Left renal cortex interstitium (tissue), 4 donors: Measurements from ENCODE around the gene DHX8. TPM values are rescaled to one million over a fixed set of nuclear protein-coding genes. Genes with fewer than 3 reads are reported as not detected.
A peak's percentile ranks its signal among the peaks of the same experiment; 100 is the strongest.

Experiments used
- DNase-seq, 4 donors: peaks; one replicate each; pipeline ENCODE4 v3.0.0-alpha.2; 2013; ENCODE audit warnings: low read depth in 4 of 4, low spot score in 2 of 4, missing footprints in 1 of 4
- polyA plus RNA-seq, 4 donors: library from polyadenylated mRNA; unstranded; fragments of 120-200 nt; gene quantifications; one replicate each; pipeline ENCODE4 v1.2.1, GENCODE V29; 2013; ENCODE audit not compliant: insufficient read length in 4 of 4

DHX8 gene
- polyA plus RNA-seq, 4 donors = 39.7 to 49.0 (median 41.5) TPM

DNA sequence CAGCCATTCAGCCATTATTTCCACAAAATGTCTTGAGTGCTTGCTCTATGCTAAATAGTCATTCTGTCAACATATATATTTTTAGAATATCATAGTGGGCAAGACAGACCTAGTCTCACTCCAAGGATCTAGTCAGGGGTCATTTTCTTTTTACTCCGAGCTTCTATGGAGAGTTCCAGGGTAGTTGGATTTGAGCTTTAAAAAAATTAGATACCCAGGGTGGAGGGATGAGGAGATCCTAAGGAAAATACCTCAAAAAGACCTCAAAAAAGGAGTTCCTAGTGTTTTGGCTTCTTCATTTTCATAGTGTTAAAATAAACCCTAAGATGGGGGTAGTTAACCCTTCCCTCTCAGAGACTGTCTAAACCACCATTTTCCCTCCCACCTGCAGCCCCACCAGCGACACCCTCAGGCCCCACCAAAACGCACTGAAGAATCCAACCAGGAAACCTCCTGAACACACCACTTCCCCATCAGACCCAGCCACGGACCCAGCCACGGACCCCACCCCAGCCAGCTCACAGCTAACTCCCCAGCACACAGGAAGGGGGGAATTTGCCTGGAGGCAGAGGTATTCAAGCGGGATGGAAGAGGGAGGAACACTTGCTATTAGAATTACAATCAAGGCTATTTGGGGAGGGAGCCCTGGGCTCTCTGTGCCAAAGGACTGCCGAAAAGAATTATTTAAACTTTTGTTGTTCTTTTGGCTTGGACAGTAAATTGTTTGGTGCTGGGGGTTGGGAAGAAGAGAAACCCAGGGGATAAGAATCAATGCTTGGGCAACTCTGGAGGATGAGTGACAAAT lies 60.2 kb downstream of the DHX8 start:
- no peak for DNase-seq

GRCh38 chr17:43545383-43545632 lies 61.5 kb downstream of the DHX8 start:
- DNase-seq = no peak

DNA sequence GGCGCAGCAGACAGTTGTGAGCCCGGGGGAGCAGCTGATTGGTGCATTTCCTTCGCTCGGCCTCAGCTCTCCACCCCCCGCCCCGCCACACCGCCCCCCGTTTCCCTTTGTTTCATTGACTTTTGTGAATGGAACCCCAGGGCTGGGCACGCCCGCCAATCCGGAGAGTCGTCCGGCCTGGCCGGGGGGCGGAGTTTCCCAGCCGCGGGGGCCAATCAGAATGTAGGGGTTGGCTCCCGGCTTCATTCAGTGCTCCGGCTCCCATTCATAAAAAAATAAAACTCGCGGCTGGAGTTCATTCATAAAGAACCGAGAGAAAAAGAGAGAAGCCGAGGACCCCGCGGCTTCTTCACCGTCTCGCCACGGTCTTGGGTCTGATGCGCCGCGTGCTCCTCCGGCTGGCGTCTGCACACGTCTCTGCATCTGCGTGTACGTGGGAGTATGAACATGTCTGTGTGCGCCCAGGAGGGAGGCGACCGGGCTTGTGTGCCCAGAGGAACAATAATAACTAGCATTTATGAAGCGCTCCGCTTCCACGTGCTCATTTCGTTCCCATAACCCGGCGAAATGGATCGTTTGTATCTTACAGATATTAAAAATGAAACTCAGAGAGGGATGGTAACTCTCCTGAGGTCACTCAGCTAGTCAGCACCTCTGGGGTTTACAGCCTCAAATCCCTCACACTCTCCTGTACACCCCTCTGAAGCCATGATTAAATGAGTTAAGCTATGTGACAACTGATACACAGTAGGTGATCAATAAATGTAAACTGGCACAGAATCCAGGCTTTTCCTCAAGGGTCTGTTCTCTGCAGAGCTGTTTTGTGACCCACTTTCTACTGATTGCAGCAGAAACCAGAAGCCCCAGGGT lies 62.8 kb downstream of the DHX8 start, which contains the start of gene ETV4:
TSS of gene ETV4 (minus strand) at position 22 of the 870 bp plus-strand sequence. CDS start 723 bp downstream, outside the sequence.
- DNase-seq = peak in 3 of 4 donors; percentile 74 to 86 (median 83)

- DNase-seq = no peak
These were observed 63.4 kb downstream of the DHX8 start for GRCh38 chr17:43547189-43547550.

GRCh38 chr17:43547659-43548256 lies 64.0 kb downstream of the DHX8 start:
- DNase-seq = no peak

- DNase-seq = no peak
These were observed 65.1 kb downstream of the DHX8 start for GRCh38 chr17:43548689-43549379.

- no peak for DNase-seq
These were observed 65.7 kb downstream of the DHX8 start for GRCh38 chr17:43549496-43549895.

DNA sequence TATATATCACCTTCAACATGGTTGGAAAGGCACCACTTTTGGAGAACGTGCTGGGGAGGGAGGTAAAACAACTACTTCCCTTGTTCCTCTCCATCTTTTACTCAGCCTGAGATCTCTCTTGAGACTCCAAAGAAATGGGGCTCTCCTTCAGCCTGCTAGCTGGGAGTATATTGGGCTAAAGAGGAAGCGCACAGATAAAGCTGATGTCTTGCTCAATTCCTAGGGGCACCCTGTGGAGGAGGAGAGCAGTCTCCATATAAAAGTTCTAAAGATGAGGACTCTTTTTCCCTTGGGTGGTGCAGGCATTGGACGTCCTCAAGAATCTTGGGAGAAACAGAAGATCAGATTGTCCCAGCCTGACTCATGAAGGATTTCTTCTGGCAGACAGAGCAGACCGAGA lies 67.0 kb downstream of the DHX8 start:
- no peak for DNase-seq

- no peak for DNase-seq
These were observed 68.6 kb downstream of the DHX8 start for GRCh38 chr17:43552229-43552837.

GRCh38 chr17:43553573-43553972 lies 69.8 kb downstream of the DHX8 start:
- no peak for DNase-seq

DNA sequence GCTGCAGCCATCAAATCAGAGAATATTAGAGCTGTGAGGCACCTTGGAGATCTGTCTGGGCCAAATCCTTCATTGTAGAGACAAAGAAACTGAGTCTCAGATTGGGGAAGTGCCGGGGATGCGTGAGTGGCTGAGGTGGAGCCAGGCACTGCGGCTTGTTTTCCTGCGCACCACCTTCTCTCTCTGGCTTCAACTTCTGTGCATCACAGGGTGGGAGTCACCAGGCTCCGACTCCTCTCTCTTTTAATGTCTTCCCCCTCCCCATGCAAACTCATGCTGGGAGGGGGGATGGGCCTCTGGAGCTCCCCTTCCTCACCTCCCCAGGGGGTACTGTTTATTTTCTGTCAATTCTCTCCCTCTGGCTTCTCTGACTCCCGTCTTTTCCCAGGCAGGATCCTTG lies 71.1 kb downstream of the DHX8 start:
- no peak for DNase-seq

DNA sequence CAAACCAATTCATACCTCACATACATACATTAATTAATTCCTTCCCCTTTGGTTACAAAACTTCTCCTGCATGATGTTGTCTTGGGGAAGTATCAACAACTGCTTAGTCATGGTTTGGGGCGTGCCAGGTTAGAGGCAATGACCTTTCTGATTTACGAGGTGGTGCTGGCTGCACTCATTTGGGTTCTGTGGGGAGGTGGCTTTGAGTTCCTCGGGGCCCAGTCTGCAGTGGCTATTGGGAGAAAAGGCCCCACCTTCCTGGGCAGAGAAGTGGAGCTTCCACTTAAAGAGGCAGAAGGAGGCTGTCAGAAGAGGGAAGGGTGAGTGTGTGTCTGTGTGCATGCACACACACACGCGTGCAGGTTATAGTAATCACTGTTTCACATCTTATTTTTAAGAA lies 72.5 kb downstream of the DHX8 start:
- no peak for DNase-seq

DNA sequence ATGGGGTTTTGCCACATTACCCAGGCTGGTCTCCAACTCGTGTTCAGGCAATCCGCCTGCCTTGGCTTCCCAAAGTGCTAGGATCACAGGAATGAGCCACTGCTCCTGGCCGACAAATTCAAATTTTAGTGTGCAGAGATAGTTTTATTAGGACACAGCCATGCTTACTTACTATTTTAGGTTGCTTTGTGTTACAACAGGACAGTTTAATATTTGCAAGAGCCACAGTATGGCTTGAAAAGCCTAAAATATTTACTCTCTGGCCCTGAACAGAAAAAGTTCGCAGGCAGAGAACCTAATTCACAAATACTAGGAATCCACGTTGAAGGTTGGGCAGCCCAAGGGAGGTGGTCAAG lies 75.0 kb downstream of the DHX8 start:
- DNase-seq = no peak

DNA sequence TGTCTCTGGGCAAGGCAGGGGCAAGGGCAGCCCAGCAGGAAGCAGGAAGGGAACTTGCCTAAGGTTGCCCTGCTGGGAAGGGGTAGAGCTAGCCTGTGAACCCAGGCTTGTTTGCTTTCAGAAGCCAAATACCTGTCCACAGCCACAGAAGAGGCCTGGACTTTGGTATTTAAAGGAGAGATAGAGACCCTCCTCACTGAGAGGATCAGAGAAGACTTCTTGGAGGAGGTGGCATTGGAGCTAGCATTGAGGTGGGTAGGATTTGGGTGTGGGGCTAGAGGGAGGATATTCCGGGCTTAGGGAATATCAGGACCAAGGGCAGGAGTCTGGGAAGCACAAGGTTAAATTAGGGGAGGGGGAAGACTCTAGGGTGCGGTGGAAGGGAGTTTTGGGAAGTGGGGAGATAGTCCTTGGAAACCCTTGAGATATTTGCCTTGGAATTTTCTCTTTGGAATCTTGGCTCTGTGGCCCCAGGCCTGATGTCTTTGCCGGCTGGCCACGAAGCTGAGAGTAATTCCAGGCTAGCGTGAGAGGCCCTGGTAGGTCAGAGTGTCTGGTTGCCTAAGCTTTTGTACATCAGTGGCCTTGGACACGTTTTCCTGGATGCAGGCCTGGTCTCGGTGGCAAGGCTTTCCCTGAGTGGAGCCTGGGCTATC lies 75.5 kb downstream of the DHX8 start:
- no peak for DNase-seq

- no peak for DNase-seq
These were observed 77.0 kb downstream of the DHX8 start for GRCh38 chr17:43560461-43561427.

GRCh38 chr17:43562679-43563599 lies 79.2 kb downstream of the DHX8 start:
- no peak for DNase-seq

DNA sequence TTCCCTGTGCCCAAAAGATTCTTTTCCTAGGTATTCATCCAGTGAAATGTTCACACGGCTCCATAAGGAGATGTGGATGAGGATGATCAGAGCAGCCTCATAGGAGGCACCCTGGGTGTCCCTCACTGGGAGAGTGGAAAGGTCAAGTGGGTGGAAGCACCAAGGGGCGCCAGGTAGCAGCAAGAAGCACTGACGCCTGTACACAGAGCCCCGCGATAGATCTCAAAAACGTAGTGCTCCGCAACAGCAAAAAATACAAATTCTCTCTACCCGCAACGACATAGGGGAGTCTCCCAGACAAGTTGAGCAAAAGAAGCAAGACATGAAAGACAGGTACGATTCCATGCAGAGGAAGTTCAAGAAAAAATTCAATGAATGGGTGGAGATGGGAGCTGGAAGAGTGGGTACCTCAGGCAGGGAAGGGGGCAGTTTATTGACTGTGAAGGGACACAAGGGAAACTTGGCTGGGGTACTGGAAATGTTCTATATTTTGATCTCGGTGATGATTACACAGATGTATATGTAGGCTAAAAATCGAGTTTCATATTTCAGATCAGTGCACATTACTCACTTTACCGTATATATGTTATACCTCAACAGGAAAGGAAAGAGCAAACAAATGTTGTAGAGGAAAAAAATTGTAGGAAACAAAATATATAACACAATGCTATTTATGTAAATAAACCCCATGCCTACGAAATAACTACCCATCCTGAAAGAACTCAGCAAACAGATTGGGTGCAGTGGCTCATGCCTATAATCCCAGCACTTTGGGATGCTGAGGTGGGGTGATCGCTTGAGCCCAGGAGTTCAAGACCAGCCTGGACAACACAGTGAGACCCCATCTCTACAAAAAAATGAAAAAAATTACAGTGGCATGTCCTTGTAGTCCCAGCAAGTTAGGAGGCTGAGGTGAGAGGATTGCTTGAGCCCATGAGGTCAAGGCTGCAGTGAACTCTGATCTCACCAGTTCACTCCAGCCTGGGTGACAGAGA lies 80.1 kb downstream of the DHX8 start:
- DNase-seq = no peak
